Sigmoid colon (tissue), 4 donors: ENCODE results near the gene MADD.

Source experiments
- EP300 ChIP-seq, 4 donors: sonication (generic); formaldehyde crosslinking; IDR thresholded peaks; one replicate each; pipeline ENCODE4 v1.6.1; 2017; ENCODE audit warnings: antibody characterized with exemption in 4 of 4
- POLR2A ChIP-seq, 2 donors: fragments of 450-650 bp; IDR thresholded peaks; one replicate each; pipeline ENCODE4 v1.6.1; 2016; ENCODE audit warnings: antibody characterized with exemption in 2 of 2, mild to moderate bottlenecking in 2 of 2, moderate library complexity in 2 of 2
- POLR2AphosphoS5 ChIP-seq, 4 donors: sonication (generic); formaldehyde crosslinking; IDR thresholded peaks; one replicate each; pipeline ENCODE4 v1.6.1; 2017; ENCODE audit warnings: antibody characterized with exemption in 4 of 4

DNA sequence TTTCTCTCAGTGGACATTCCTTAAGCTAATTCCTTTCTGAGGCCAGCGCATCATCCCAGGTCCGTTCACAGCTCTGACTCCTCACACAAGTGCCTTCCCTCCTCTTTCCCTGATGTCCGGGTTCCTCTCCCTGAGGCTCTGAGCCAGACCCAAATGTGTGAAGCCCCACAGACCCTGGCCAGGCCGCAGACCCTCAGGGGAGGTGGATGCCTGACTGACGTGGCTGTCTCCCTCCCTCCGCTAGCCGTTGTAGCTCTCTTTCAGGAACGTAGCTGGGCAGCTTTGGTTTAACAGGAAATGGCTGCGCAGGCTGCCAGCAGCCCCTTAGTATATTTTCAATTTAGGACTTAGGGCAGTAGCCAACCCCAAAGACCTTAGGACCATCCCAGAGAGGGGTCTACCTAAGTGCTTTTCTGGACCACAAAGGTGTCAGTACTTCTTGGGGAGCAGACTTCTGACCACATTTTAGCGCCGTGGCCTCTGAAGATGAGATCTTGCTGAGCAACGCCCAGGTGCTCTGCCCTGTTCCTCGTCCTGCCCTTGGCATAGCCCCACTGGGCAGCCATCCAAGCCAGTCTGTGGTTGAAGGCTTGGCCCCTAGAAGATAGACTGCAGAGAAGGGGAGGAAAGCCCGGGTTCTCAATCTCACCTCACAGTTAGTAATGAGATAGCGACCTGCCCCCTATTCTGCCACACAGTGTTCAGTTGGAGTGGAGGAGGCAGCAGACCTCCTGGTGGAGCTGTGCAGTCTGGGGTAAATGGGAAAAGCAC, 55.5 kb downstream of the MADD start:
- TF ChIP-seq POLR2AphosphoS5 (IDR thresholded peaks at IDR 0.05) (no peak), EP300 (IDR thresholded peaks at IDR 0.05) (no peak), POLR2A (IDR thresholded peaks at IDR 0.05) (no peak)
